ENCODE results near the gene GGCX.
A peak's percentile ranks its signal among the peaks of the same experiment; 100 is the strongest.

GGCX gene

DNA sequence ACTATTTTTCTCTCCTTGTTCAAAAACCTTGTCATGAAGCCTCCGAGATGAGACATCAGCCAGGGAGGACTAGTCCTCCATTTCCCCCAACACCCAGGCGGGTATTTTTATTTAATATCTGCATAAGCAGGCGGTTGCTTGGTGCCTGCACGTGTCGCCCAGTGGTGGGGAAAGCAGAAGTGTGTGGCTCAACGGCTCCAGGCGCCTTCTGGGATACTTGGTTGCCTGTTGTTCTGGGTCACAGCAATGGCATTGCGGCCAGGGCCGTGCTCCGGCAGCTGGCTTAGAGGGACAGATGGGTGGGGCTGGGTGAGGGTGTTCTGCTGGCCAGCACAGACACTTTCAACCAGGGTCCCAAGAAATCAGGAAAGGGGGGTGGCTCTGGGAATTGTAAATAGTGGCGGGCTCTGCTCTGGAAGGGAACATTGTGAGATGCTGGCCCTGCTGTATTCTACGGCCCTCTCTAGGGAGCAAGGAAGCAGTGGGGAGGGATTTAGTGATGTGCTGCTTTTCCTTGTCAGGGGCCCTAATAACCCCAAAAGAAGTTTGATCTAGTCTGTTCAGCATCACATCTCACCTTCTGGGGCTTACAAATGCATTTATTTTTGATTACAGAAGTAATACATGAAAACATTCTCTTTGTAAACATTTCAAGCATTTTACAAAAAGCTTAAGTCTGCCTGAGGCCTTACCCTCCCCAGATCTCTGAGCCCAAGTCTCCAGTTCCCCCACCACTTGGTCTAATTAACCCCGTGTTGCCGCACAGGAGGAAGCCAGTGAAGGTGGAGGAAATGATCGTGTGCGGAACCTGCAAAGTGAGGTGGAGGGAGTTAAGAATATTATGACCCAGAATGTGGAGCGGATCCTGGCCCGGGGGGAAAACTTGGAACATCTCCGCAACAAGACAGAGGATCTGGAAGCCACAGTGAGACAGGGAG is 17.2 kb upstream of the GGCX start:
- Histone ChIP-seq H3F3A (ENCODE audit: insufficient read depth, low read length) (no peaks in the 10 kb centered on the region), H3K9me2 (replicated peaks; ENCODE audit: insufficient read depth, low read length) (no peaks in the 10 kb centered on the region), H2AFZ (ENCODE audit: low read length) (peak overlapping the region; percentile 64), H3K27ac (ENCODE audit: low read length) (peak overlapping the region; percentile 47; the same call in 1 of the 2 replicates), H3K36me3 (replicated peaks; ENCODE audit: insufficient read depth, low read length) (0 out of 2 replicates have a peak, but pooled peaks cover 5% of the 10 kb centered on the region), H3K4me3 (ENCODE audit: low read length) (peak overlapping the region; percentile 75), H3K9ac (ENCODE audit: low read length) (peak overlapping the region; percentile 64), H3K79me2 (ENCODE audit: low read length) (peaks cover 32% of the 10 kb centered on the region), H3K9me3 (replicated peaks; ENCODE audit: insufficient read depth, low read length) (no peaks in the 10 kb centered on the region), H3K4me2 (ENCODE audit: low read depth, low read length) (peak overlapping the region; percentile 67), H4K20me1 (ENCODE audit: insufficient read depth, low read length) (no peaks in the 10 kb centered on the region), H3K4me1 (ENCODE audit: low read length) (peaks cover 11% of the 10 kb centered on the region; the same call in 1 of the 2 replicates), H3K27me3 (replicated peaks; ENCODE audit: insufficient read depth, low read length) (no peaks in the 10 kb centered on the region)
- TF ChIP-seq EZH2phosphoT487 (IDR thresholded peaks at IDR 0.05; ENCODE audit: low read length): no peak
- no peak for TF ChIP-seq EZH2 (optimal IDR thresholded peaks at IDR 0.05; ENCODE audit: low read depth, low read length)
- no peak for TF ChIP-seq CTCF (IDR thresholded peaks at IDR 0.05; ENCODE audit: low read length)
- DNase-seq: no peak

GRCh38 chr2:85577386-85578242 is 16.3 kb upstream of the GGCX start, which contains the start of gene VAMP8:
VAMP8 (plus strand) TSS chr2:85577586; CDS start chr2:85577647, 61 bp downstream.
- Histone ChIP-seq H3F3A (ENCODE audit: insufficient read depth, low read length) (no peaks in the 10 kb centered on the region), H3K9me3 (replicated peaks; ENCODE audit: insufficient read depth, low read length) (no peaks in the 10 kb centered on the region), H3K4me2 (ENCODE audit: low read depth, low read length) (peak within 1 kb of the TSS; percentile 67), H3K36me3 (replicated peaks; ENCODE audit: insufficient read depth, low read length) (0 out of 2 replicates have a peak, but pooled peaks cover 5% of the 10 kb centered on the region), H3K4me3 (ENCODE audit: low read length) (peak within 1 kb of the TSS; percentile 75), H3K27me3 (replicated peaks; ENCODE audit: insufficient read depth, low read length) (peaks cover 2% of the 10 kb centered on the region; the same call in 1 of the 2 replicates), H3K27ac (ENCODE audit: low read length) (peak within 1 kb of the TSS; percentile 47; the same call in 1 of the 2 replicates), H3K9me2 (replicated peaks; ENCODE audit: insufficient read depth, low read length) (no peaks in the 10 kb centered on the region), H3K9ac (ENCODE audit: low read length) (peak within 1 kb of the TSS; percentile 64), H3K4me1 (ENCODE audit: low read length) (peaks cover 11% of the 10 kb centered on the region; the same call in 1 of the 2 replicates), H2AFZ (ENCODE audit: low read length) (peak within 1 kb of the TSS; percentile 64), H4K20me1 (ENCODE audit: insufficient read depth, low read length) (no peaks in the 10 kb centered on the region), H3K79me2 (ENCODE audit: low read length) (peaks cover 32% of the 10 kb centered on the region)
- DNase-seq: peak; percentile 80
- no peak for TF ChIP-seq EZH2phosphoT487 (IDR thresholded peaks at IDR 0.05; ENCODE audit: low read length)
- no peak for TF ChIP-seq EZH2 (optimal IDR thresholded peaks at IDR 0.05; ENCODE audit: low read depth, low read length)
- no peak for TF ChIP-seq CTCF (IDR thresholded peaks at IDR 0.05; ENCODE audit: low read length)

GRCh38 chr2:85577063-85577385 is 15.7 kb upstream of the GGCX start:
- Histone ChIP-seq H3K4me1 (ENCODE audit: low read length) (peaks cover 11% of the 10 kb centered on the region; the same call in 1 of the 2 replicates), H3K9me2 (replicated peaks; ENCODE audit: insufficient read depth, low read length) (no peaks in the 10 kb centered on the region), H2AFZ (ENCODE audit: low read length) (peak overlapping the region; percentile 64), H3F3A (ENCODE audit: insufficient read depth, low read length) (no peaks in the 10 kb centered on the region), H3K9me3 (replicated peaks; ENCODE audit: insufficient read depth, low read length) (no peaks in the 10 kb centered on the region), H4K20me1 (ENCODE audit: insufficient read depth, low read length) (no peaks in the 10 kb centered on the region), H3K27ac (ENCODE audit: low read length) (no peak overlapping the region), H3K9ac (ENCODE audit: low read length) (peak overlapping the region; percentile 64; the same call in 1 of the 2 replicates), H3K27me3 (replicated peaks; ENCODE audit: insufficient read depth, low read length) (peaks cover 4% of the 10 kb centered on the region; the same call in 1 of the 2 replicates), H3K36me3 (replicated peaks; ENCODE audit: insufficient read depth, low read length) (0 out of 2 replicates have a peak, but pooled peaks cover 5% of the 10 kb centered on the region), H3K79me2 (ENCODE audit: low read length) (peaks cover 32% of the 10 kb centered on the region), H3K4me3 (ENCODE audit: low read length) (peak overlapping the region; percentile 75), H3K4me2 (ENCODE audit: low read depth, low read length) (peak overlapping the region; percentile 67)
- no peak for DNase-seq
- TF ChIP-seq CTCF (IDR thresholded peaks at IDR 0.05; ENCODE audit: low read length) (no peak), EZH2phosphoT487 (IDR thresholded peaks at IDR 0.05; ENCODE audit: low read length) (no peak), EZH2 (optimal IDR thresholded peaks at IDR 0.05; ENCODE audit: low read depth, low read length) (no peak)
